ENCODE measurements around the gene TMEM88.

Gene TMEM88

GRCh38 chr17:7867881-7868329 is 13.0 kb downstream of the TMEM88 start:
- ATAC-seq = no peak
- TF ChIP-seq TCF4 (CRISPR knock-in tag; IDR thresholded peaks at IDR 0.05; ENCODE audit: borderline replicate concordance) (no peak), TSHZ2 (CRISPR knock-in tag; IDR thresholded peaks at IDR 0.05) (no peak), ZNF8 (CRISPR knock-in tag; IDR thresholded peaks at IDR 0.05) (no peak), ZC3H10 (CRISPR knock-in tag; IDR thresholded peaks at IDR 0.05) (no peak), POU6F1 (CRISPR knock-in tag; IDR thresholded peaks at IDR 0.05; ENCODE audit: borderline replicate concordance, low read depth) (no peak), CSDC2 (CRISPR knock-in tag; IDR thresholded peaks at IDR 0.05) (no peak), ISL1 (CRISPR knock-in tag; IDR thresholded peaks at IDR 0.05) (no peak), CSRNP3 (CRISPR knock-in tag; IDR thresholded peaks at IDR 0.05) (no peak), ZFP3 (CRISPR knock-in tag; IDR thresholded peaks at IDR 0.05) (no peak), ZNF565 (CRISPR knock-in tag; conservative IDR thresholded peaks at IDR 0.05; ENCODE audit: low read depth) (no peak), ZNF70 (CRISPR knock-in tag; IDR thresholded peaks at IDR 0.05) (no peak), TOX (CRISPR knock-in tag; IDR thresholded peaks at IDR 0.05; ENCODE audit: borderline replicate concordance) (no peak), PPARA (CRISPR knock-in tag; IDR thresholded peaks at IDR 0.05; ENCODE audit: borderline replicate concordance) (no peak), CREB5 (CRISPR knock-in tag; IDR thresholded peaks at IDR 0.05; ENCODE audit: low read depth) (no peak), RARB (CRISPR knock-in tag; IDR thresholded peaks at IDR 0.05) (no peak)

GRCh38 chr17:7873051-7873450 is 18.2 kb downstream of the TMEM88 start:
- TF ChIP-seq CREB5 (CRISPR knock-in tag; IDR thresholded peaks at IDR 0.05; ENCODE audit: low read depth) (no peak), SNAI2 (CRISPR knock-in tag; IDR thresholded peaks at IDR 0.05) (no peak), ISL1 (CRISPR knock-in tag; IDR thresholded peaks at IDR 0.05) (no peak), OSR1 (CRISPR knock-in tag; IDR thresholded peaks at IDR 0.05) (no peak), ZNF8 (CRISPR knock-in tag; IDR thresholded peaks at IDR 0.05) (no peak), ZFP3 (CRISPR knock-in tag; IDR thresholded peaks at IDR 0.05) (no peak), ZNF565 (CRISPR knock-in tag; conservative IDR thresholded peaks at IDR 0.05; ENCODE audit: low read depth) (no peak), RARB (CRISPR knock-in tag; IDR thresholded peaks at IDR 0.05) (no peak), TSHZ2 (CRISPR knock-in tag; IDR thresholded peaks at IDR 0.05) (no peak)
- ATAC-seq = no peak

GRCh38 chr17:7875804-7876370 is 21.0 kb downstream of the TMEM88 start:
- ATAC-seq = no peak
- TF ChIP-seq SNAI2 (CRISPR knock-in tag; IDR thresholded peaks at IDR 0.05) = no peak
- no peak for TF ChIP-seq ESRRG (CRISPR knock-in tag; IDR thresholded peaks at IDR 0.05)
- no peak for TF ChIP-seq ZNF70 (CRISPR knock-in tag; IDR thresholded peaks at IDR 0.05)
- TF ChIP-seq CSDC2 (CRISPR knock-in tag; IDR thresholded peaks at IDR 0.05) = no peak
- TF ChIP-seq ZFP30 (CRISPR knock-in tag; IDR thresholded peaks at IDR 0.05) = no peak
- TF ChIP-seq ZC3H10 (CRISPR knock-in tag; IDR thresholded peaks at IDR 0.05) = no peak
- TF ChIP-seq CREB5 (CRISPR knock-in tag; IDR thresholded peaks at IDR 0.05; ENCODE audit: low read depth) = no peak
- TF ChIP-seq CSRNP3 (CRISPR knock-in tag; IDR thresholded peaks at IDR 0.05) = no peak
- TF ChIP-seq PPARA (CRISPR knock-in tag; IDR thresholded peaks at IDR 0.05; ENCODE audit: borderline replicate concordance) = no peak
